Dedifferentiated amniotic fluid mesenchymal stem cell (primary cell): ENCODE measurements around the gene TBC1D9B.

Experiments
- DNase-seq: peaks from one replicate; pipeline ENCODE4 v3.0.0-alpha.2; 2016; ENCODE audit errors: extremely low spot score

Gene TBC1D9B

DNA sequence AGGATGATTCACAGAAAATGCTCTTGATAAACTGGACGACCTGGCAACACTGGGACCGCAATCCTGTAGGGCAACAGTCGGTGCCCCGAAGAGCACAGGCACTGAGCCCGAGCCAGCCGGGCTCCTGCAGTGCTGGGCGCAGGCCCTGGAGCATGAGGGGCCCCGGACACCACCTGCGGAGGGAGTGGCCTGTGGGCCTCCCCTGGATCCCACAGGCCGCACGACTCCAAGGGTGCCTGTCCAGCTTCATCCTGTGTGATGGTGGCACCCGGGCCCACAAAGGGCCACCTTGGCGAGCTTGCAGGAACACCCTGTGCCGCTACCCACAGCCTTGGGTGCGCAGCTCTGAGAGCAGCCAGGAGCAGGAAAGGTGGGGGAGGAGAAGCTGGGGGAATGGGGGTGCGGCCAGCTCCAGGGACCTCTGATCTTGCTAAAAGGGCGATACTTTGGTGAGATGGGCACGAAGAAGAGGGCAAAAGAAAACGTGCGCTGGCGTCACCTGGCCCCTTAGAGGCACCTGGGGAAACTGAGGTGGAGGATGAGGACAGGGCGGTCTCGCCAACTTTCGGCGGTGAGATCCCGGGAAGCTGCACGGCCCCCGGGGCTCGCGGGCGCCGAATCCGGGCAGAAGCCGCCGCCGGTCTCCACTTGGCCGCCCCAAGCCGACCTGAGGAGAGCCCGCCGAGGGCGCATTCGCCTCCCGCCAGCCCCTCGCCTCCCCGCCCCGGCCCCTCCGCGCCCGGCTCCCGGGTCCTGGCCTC, 722 bp downstream of the TBC1D9B start:
- no peak for DNase-seq

DNA sequence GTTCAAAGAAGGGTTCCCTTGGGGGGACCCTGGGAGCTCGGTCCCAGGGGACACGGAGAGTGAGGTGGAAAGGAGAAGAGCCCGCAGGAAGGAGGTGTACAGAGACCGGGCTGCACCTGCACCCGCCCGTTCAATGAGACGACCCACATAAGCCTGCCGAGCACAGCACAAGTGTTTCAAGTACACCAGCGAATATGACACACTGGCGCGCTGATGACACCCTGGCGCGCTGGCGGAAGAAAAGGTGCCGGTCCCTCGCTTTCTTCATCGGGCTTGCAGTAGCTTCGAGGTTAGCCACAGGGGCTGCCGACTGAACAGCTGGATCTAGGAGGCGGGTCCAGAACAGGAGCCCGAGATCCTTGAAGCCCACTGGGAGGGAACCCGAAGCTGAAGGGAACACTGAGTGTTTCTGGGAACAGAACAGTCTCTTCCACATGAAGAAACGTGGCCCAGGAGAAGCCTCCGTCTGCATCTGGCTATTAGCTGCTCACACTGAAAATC, 1.4 kb downstream of the TBC1D9B start:
- no peak for DNase-seq

DNA sequence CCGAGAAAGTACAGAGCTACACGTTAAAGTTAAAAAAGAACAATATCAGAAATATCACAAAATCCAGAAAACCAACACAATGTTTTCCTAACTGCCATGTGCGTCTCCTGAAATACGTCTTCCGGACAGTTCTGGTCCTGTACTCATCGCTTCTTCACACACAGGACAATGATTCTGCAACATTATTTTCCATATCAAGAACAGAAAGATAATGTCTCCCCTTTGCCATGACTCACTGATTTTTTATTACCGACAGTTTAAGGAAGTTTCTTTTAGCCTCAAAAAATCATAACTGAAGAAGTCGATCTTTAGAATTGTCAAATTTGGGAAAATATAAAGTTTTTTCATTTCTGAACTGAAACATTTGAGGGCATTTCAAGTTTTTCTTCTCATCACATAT, 2.5 kb downstream of the TBC1D9B start:
- no peak for DNase-seq

DNA sequence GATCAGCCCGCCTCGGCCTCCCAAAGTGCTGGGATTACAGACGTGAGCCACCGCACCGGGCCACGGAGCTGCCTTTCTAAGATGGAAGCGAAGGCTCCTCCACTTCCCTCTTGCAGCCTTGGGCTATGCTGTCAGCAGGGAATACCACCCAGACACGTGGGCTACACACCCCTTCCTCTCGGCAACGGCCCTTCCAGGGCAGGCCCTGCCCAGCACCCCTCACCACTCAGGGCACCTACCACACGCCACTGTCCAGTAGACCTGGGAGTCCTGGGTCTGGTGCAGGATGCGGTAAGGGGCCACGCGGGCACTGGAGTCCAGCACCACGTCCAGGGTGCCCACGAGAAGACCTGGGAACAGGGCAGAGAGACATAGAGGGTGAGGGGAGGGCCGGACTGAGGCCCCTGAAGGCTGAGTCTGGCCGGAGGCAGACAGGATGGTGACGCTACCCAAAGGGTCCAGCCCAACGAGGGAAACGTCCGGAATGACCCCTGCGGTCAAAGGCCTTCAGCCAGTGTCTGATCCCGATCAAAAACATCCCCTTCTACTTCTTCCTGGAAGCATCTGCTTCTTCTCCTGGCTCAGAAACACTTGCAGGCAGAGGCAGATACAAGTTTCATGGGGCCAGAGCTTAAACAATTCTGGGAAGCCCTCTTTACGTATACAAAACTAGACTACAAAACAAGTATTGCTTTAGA, 3.1 kb downstream of the TBC1D9B start:
- DNase-seq: no peak

DNA sequence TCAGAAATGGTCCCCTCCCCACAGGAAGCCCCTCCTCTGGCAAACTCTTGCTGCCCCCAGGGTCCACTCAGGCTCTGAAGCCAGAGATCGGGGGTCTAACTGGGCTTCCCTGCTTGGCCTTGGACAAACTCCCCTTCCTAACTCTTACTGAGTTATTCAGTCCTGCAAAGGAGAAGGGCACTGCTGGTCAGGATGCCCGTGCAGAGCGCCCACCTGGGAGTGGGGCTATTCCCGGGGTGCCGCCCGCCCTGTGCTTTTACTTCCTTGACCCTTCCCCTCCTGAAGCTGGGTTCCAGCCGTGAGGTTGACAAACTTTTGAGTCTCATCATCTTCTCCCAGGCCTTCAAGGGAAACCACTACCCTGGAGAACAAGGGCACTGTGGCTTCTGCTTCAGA, 4.9 kb downstream of the TBC1D9B start:
- no peak for DNase-seq

DNA sequence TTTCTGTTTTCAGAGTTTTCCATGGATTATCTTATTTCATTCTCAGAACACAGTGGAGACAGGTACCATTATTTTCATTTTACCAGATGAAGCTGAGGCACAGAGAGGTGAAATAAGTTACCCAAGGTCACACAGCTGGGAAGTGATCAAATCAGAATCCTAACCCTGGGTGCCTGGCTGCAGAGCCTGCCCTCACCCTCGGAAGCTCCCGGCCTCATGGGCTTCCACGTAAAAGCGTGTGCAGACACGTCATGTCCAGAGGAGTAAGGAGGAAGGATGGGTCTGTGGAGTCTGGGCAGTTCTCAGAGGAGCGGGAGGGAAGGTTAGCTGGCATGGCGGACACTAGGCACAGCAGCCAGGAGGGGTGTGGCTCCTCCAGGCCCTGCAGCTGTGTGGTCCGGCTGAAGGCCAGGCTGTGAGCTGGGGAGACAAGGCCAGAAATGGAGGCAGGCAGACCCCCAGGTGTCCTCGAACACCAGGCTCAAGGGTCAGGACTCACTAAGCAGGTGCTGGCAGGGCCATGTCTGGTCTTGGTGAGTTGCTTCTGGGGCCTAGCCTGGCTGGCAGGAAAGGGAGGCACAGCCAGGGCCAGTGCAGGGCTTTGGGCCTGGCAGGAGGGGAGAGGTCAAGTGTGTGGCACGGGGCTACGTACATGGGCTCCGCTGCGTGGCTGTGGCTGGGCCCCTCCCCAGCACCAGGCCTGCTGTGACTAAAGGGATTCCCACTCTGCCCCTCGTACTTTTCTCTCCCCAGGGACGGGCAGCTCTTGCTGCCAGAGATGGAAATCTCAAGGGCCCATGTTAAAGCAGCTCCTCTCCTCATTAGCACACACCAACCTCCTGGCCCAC, 5.6 kb downstream of the TBC1D9B start:
- no peak for DNase-seq

DNA sequence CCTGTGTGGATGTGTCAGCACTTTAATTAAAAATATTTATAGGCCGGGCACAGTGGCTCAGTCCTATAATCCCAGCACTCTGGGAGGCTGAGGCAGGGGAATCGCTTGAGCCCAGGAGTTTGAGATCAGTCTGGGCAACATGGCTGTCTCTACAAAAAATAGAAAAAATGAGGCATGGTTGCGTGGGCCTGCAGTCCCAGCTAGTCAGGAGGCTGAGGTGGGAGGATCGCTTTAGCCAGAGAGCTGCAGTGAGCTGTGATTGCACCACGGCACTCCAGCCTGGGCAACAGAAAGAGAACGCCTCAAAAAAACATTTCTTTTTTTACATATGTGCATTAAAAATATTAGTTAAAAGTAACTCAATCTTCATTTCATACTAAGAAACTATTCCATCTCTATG, 6.2 kb downstream of the TBC1D9B start:
- no peak for DNase-seq

DNA sequence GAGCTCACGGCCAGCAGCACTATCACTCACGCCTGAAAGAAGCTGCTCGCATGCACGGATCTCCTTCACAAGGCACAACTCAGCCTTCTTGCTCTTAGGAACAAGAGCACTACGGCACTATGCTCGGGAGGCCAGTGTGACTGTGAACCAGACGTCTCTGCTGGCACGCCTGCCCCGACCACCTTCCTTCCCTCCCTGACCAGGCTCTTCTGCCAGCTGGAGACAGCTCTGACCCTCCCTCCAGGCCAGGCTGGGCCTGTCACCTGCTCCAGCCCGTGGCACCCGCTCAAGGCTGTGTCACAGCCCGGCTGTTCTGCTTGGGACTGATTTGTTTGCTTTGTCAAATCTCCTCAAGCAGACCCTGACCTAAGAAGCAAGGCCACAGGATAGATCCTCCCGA, 7.0 kb downstream of the TBC1D9B start:
- no peak for DNase-seq

DNA sequence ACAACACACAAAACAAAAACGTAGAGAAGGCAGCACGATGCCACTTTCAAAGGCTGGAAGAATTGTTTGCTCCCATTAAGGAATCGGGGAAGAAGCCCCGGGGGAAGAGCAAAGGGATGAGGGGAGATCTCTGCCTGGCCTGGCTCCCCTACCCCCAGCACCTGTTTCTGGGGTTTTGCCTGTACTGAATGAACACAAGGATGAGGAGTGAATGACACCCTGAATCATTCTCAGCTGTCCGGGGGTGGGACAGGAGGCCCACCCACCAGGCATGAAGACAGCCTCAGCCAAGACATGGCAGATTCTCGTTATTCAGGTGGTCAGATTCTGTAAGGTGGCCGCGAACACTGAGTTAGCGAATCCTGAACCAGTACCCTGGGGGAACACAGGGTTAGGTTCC, 7.5 kb downstream of the TBC1D9B start:
- no peak for DNase-seq

DNA sequence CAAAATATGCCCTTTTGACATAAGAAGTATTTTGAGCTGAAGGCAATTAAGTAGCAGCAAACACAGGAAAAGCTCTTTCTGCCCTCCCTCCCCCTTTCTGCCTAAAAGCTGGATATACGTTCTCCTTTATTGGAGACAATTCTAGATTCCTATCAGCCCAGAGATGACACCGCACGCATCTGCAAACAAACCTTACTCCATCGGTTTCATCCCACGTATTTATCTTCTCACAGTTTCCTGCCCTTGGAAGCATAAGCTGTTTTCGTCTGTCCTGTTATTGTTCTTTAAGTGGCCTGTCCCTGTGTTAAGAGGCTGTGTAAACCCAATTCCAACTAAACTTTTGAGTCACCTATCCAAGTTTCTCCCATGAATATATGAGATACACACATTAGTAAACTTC, 11.8 kb downstream of the TBC1D9B start:
- no peak for DNase-seq

DNA sequence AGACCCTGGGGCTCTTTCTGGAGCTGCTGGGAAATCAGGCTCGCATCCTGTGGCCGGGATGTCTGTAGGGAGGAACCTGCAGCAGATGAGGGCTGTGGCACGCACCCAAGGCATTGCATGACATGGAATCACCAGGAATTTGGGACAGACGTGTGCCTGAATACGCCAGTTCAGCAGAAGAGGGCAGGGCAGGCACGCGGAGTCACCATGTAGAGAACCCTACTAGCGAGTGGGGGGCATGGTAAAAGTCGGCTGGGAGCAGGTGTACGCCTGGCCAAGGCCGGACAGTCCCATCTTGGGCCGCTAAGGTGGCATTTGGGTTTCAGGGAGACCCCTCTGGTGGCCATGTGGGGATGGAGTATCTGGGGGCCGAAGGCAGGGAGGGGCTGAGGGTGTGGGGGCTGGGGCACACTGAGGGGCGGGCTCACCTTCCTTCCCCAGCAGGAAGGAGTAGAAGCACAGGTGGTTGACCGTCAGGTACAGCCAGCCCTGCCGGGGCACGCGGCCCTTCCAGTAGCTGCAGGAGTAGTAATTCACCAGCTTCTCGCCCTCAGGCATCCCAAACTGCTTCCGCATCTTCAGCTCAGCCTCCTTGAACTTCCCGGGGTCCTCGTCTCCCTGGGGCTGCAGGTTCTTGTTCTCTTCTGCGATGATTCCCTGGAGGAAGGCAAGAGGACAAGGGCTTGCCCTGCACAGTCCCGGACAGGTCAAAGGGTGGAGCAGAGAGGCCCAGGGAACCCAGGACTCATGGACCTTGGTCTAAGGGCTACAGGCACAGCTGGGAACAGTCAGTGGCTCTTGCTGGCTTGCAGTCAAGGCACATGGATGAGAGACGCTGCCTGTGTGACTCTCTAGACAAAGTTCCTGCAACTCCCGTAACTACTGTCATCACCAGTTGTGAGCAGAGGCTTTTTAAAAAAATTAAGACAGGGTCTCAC, 13.5 kb downstream of the TBC1D9B start:
- no peak for DNase-seq

DNA sequence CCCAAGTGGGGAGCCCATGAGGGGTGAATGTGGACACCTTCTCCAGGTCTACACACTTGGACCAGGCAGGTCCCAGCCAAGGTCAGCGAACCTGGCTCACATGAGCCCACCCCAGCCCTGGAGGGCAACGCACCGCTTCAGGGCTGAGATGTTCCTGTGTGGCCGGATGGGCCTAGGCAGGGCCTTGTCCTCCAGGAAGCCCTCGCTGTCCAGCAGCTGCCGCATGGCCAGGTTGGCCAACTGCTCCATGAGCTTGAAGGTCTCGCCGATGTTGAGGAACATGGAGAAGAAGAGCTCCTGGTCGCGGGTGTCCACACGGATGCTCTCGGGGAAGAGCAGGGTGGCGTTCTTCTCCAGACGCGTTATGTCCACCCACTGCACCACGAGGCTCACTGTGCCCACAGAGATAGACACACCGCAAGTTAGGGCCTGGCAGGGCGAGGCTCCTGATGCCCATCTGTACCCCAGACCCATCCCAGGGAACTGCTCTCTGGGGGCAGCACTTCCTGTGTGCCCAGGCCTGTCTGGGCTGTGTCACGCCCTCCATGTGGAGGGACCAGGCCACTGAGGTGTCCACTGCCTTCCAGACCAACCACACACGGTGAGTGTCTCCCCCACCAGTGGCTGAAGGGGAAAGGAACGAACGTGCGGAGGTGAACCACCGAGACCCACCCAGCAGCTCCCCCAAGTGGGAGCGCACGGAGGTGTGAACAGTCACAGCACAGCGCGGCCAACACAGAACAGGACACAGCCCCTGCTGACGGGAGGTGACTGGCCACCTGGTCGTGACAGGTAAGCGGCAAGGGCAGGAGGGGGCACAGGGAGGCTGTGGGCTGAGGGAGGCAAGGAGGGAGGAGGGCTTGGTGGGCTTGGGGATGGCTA, 14.4 kb downstream of the TBC1D9B start:
- DNase-seq: no peak

DNA sequence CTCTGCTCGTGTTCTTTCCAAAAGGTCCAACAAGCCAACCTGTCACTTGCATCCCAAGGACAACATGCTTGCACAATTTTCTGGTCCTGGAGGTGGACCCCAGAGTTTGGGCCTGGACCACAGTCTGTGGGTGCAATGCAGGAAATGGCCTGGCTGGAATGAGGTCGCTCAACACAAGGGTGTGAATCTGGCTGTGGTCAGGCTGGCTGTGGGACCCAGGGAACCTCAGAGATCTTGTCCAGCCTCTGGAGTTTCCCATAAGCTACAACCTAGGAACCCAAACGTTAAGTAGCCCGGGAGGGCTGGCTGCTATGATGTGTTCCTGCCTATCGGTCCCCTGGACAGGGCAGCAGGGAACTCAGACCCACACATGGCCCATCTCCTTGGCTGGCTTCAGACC, 15.4 kb downstream of the TBC1D9B start:
- DNase-seq: no peak

DNA sequence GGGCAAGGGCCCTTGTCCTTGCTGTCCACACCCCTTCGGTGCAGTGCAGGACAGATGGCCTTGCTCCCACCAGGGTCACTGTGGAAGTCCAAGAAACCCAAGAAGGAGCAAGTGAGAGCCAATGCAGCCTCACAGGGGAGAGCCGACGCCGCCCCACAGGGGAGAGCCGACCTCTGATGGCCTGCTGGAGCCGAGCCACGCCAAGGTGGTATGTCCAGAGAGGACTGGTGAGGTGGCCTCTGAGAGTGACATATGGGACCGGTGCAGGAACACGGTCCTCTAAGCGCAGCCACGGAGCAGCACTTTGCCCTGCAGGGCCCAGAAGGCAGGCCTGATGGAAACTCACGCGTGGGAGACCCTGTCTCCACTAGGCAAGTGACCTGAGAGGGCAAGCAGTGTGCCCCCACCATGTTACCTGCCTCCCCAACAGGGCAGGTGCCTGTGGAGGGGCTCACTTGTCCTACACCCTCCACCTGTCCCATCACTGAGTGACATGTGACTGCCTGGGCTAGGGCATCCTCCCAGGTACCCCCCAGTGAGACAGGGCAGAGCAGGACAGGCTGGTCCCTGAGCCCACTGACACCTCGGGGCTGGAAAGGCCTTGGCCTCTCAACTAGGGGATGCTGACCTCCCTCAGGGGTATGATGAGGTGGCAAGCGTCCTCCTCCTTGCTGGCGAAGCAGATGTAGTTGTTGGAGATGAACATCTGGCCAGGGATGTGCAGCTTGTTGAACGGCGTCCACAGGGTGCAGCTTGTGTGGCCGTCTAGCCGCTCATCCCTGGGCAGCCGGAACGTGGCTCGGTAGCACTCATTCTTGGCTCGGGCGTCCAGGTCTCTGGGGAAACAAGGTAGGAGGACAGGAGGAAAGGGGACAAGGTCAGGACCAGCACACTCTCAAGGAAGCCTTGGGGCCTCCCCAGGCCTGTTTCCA, 16.7 kb downstream of the TBC1D9B start:
- no peak for DNase-seq

DNA sequence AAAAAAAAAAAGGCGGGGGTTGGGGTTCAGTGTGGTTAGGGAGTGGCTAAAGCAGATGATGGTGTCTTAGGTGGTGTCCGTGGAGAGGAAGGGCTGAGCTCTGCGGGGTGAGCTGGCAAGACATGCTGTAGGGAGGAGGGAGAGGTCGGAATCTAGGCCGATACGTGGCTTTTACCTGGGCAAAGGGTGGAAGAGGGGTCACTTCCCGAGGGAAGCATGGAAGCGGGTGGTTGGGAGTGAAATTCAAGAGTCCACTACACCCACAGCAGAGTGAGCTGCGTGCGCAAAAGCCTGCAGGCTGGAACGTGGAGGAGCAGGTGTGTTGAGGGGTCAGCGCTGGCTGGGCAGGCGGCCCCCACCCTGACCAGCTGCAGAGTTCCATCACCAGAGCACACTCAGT, 17.8 kb downstream of the TBC1D9B start:
- no peak for DNase-seq

DNA sequence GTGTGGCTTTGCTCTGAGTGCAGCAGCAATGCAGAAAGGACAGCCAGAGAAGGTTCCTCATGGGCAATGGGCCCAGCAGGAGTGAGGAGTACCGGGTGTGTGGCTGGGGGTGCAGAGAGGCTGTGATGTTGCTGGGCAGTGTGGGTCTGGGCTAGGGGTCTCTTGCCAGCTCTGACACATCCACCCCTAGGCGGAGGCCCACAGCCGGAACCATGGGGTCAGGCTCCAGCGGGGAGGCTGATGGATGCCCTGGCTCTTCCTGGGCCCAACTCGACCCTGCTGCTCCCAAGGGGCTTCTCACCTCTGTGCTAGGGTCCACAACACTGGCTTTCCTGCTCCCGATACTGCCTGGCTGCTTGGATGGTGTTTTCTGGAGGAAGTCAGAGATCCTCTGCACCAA, 19.9 kb downstream of the TBC1D9B start:
- DNase-seq: no peak

DNA sequence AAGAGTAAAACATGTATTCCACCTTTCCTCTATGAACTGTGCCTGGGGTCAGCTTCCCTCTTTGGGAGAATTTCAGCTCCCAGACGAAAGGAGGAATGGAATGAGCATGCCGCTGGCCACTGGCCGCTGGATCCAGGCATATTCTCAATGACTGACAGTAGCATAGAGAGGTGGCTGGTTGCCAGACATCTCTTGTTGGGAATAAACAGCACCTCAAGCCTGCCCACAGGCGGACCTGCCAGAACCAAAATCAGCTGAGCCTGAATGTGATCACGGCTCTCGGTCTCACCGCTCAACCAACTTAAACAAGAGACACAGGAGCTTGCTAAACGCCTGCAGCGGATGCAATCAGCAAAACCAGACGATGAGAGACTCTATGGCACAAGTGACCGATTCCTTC, 20.6 kb downstream of the TBC1D9B start:
- DNase-seq: no peak

DNA sequence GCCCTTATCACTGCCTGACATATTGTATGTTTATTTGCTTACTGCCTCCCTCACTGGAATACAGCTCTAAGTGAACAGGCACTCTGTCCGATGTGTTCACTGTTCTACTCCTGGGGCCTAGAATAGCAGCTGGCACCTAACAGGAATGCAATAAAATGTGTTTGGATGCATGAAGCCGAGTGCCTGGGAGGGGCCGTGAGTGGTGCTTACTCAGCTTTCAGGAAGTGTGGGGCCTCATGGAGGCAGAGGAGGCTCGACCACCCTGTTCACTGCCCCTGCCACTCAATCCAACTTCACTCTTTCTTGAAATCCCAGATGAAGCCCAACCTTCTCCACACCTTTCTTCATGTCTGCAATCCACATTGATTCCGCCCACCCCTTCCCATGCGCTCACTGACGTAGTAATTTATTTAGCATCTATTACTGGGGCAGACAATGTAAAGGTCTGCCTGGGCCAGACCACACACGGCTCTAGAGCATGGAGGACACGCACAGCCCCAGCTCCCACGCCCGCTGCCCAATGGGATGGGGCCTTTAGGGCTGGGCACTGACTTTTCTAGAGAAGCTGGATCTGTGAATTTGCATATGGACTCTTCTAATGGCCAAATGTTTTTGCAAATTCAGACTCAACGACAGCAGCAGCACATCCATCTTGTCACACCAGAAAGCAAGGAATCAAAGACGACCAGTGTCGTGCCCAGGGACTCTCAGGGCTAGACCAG, 21.3 kb downstream of the TBC1D9B start:
- DNase-seq: no peak
